IgD-negative memory B cell (primary cell): ENCODE measurements around the gene SYMPK. TPM values are rescaled to one million over a fixed set of nuclear protein-coding genes. Genes with fewer than 3 reads are reported as not detected.
A peak's percentile ranks its signal among the peaks of the same experiment; 100 is the strongest.

ENCODE experiments used
- H3K27ac Mint-ChIP-seq, 3 donors: one replicate each; pipeline ENCODE4 v1.8.0; 2020 to 2022; ENCODE audit warnings: mild to moderate bottlenecking in 3 of 3, mixed read lengths in 3 of 3, moderate library complexity in 1 of 3
- H3K27me3 Mint-ChIP-seq: one replicate; pipeline ENCODE4 v1.8.0; 2021; ENCODE audit warnings: mixed read lengths
- H3K36me3 Mint-ChIP-seq: one replicate; pipeline ENCODE4 v1.8.0; 2020; ENCODE audit warnings: mild to moderate bottlenecking, mixed read lengths
- H3K4me1 Mint-ChIP-seq, 3 donors: one replicate each; pipeline ENCODE4 v1.8.0; 2020 to 2022; ENCODE audit warnings: mixed read lengths in 3 of 3, mild to moderate bottlenecking in 1 of 3
- H3K4me3 Mint-ChIP-seq, 4 donors: one replicate each; pipeline ENCODE4 v1.8.0; 2020 to 2022; ENCODE audit warnings: mild to moderate bottlenecking in 4 of 4, mixed read lengths in 4 of 4, moderate library complexity in 3 of 4
- H3K9me3 Mint-ChIP-seq, 3 donors: one replicate each; pipeline ENCODE4 v1.8.0; 2020 to 2021; ENCODE audit warnings: mixed read lengths in 3 of 3, mild to moderate bottlenecking in 1 of 3
- polyA plus RNA-seq: library from polyadenylated mRNA; unstranded; fragments of 300-500 nt; fragmentation: Illumina TruSeq; gene quantifications from one replicate; pipeline ENCODE4 v1.2.3, GENCODE V29; 2021

SYMPK gene
- polyA plus RNA-seq, 1 donor from 2014 or later, result 26.8 TPM

- Mint-ChIP-seq H3K9me3 (peaks cover 0 to 2% (median 0%) of the 10 kb centered on the region in 3 donors), H3K4me3 (peak overlapping the region in 2 of 4 donors; percentile 39 to 68), H3K36me3 (peaks cover 2% of the 10 kb centered on the region), H3K27me3 (peaks cover 16% of the 10 kb centered on the region), H3K4me1 (peaks cover 14 to 20% (median 14%) of the 10 kb centered on the region in 3 donors), H3K27ac (no peak overlapping the region)
Observed at GRCh38 chr19:45865269-45865948, 2.5 kb upstream of the SYMPK start.

DNA sequence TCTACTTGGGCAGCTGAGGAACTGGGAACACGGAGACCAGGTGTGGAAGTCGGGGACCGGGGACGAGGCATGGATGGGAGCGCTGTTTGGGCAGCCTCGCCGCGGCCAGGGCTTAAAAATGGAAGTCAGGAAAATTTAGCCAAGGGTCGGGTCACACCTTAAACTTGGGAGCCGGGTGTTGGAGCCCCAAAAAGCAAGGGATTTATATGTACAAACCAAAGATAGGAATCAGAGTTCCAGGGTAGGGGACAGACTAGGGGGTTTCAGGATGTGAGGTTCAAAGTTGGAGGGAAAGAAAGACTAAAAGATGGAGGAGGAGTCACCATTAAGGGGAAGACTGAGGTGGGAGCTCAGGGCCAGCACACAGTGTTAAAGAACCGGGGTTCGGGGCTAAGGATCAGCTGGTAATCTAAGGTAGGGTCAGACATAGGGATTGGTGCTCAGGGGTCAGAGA, 1.7 kb upstream of the SYMPK start:
- Mint-ChIP-seq H3K9me3 (peaks cover 0 to 2% (median 0%) of the 10 kb centered on the region in 3 donors), H3K4me1 (peaks cover 14 to 20% (median 14%) of the 10 kb centered on the region in 3 donors), H3K4me3 (peak overlapping the region in 3 of 4 donors; percentile 48 to 84 (median 58)), H3K27ac (no peak overlapping the region), H3K36me3 (peaks cover 2% of the 10 kb centered on the region), H3K27me3 (peaks cover 16% of the 10 kb centered on the region)

DNA sequence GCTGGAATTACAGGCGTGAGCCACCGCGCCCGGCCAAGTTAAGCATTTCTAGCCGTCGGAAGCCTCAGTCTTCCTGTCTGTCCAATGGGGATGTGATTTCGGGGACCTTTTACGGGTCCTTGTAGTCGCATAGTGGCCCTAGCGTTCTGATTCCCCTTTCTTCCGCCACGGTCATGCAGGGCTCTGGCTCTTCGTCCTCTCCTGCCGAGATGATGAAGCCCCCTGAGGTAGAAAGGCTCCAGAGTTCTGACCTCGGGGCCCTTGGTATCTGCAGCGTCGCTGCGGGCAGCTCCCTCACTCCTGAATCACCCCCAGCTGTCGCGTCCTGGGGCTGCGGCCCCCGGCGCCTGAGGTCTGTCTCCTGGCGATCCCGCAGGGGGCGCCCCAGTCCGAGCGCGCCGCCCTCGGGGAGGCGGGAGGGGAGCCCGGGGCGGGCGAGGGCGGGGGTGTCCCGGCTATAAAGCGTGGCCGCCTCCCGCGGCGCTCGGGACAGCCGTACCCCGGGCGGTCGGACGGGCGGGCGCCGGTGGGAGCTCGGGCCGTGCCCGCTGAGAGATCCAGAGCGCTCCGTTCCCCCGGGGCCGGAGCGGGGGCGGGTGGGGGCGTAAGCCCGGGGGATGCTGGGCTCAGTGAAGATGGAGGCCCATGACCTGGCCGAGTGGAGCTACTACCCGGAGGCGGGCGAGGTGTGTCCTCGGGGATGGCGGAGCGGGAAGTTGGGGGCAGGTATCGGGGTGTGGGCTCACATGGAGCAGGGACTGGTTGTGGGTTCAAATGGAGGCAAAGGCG, 1.1 kb upstream of the SYMPK start, which contains the start of gene FOXA3:
Gene FOXA3, plus strand, starts transcription at position 487 of the 789 bp plus-strand sequence. Its CDS starts 131 bp downstream, at position 618.
- peaks cover 2% of the 10 kb centered on the region for H3K36me3 Mint-ChIP-seq
- H3K27me3 Mint-ChIP-seq, result peaks cover 16% of the 10 kb centered on the region
- peaks cover 14 to 22% (median 14%) of the 10 kb centered on the region in 3 donors for H3K4me1 Mint-ChIP-seq
- H3K9me3 Mint-ChIP-seq, result peaks cover 0 to 2% (median 0%) of the 10 kb centered on the region in 3 donors
- peak within 1 kb of the TSS; percentile 79 to 98 (median 80) for H3K27ac Mint-ChIP-seq
- H3K4me3 Mint-ChIP-seq, result peak within 1 kb of the TSS; percentile 89 to 99 (median 94)

DNA sequence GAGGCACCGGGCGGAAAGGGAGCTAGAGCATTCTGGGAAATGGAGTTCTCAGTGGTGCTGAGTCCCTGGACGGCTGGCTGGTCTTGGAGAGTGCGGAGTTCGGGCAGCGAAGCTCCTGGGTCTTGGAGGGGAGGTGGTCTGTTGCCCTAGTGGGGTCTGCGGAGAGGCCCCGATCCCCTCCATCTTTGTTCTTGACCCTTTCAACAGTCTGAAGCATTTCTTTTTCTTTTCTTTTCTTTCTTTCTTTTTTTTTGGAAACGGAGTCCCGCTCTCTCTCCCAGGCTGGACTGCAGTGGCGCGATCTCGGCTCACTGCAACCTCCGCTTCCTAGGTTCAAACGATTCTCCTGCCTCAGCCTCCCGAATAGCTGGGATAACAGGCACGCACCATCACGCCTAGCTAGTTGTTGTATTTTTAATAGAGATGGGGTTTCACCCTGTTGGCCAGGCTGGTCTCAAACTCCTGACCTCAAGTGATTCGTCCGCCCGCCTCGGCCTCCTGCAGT, 440 bp upstream of the SYMPK start:
- peaks cover 16% of the 10 kb centered on the region for H3K27me3 Mint-ChIP-seq
- H3K9me3 Mint-ChIP-seq, result peaks cover 0 to 2% (median 0%) of the 10 kb centered on the region in 3 donors
- peaks cover 2% of the 10 kb centered on the region for H3K36me3 Mint-ChIP-seq
- peaks cover 14 to 22% (median 14%) of the 10 kb centered on the region in 3 donors for H3K4me1 Mint-ChIP-seq
- H3K27ac Mint-ChIP-seq, result peak overlapping the region; percentile 79 to 98 (median 80)
- peak overlapping the region; percentile 89 to 99 (median 94) for H3K4me3 Mint-ChIP-seq

GRCh38 chr19:45862271-45862563, 730 bp downstream of the SYMPK start:
- H3K4me1 Mint-ChIP-seq, result peaks cover 18 to 22% (median 18%) of the 10 kb centered on the region in 3 donors
- H3K9me3 Mint-ChIP-seq, result peaks cover 0 to 2% (median 0%) of the 10 kb centered on the region in 3 donors
- peak overlapping the region; percentile 79 to 98 (median 80) for H3K27ac Mint-ChIP-seq
- H3K27me3 Mint-ChIP-seq, result peaks cover 16% of the 10 kb centered on the region
- no peaks in the 10 kb centered on the region for H3K36me3 Mint-ChIP-seq
- H3K4me3 Mint-ChIP-seq, result peak overlapping the region; percentile 89 to 99 (median 94)

- Mint-ChIP-seq H3K4me3 (peak overlapping the region; percentile 89 to 99 (median 94)), H3K27me3 (peaks cover 16% of the 10 kb centered on the region), H3K36me3 (peaks cover under 1% of the 10 kb centered on the region), H3K27ac (peak overlapping the region; percentile 79 to 98 (median 80)), H3K9me3 (peaks cover 0 to 2% (median 0%) of the 10 kb centered on the region in 3 donors), H3K4me1 (peaks cover 18 to 22% (median 22%) of the 10 kb centered on the region in 3 donors)
Observed at GRCh38 chr19:45860359-45861259, 2.3 kb downstream of the SYMPK start.

- H3K9me3 Mint-ChIP-seq, result no peaks in the 10 kb centered on the region
- peak overlapping the region in 2 of 3 donors; percentile 23 to 74 for H3K27ac Mint-ChIP-seq
- H3K36me3 Mint-ChIP-seq, result peaks cover 8% of the 10 kb centered on the region
Observed at GRCh38 chr19:45854167-45854778, 8.7 kb downstream of the SYMPK start.

GRCh38 chr19:45852983-45853382, 10.0 kb downstream of the SYMPK start:
- H3K27me3 Mint-ChIP-seq, result no peaks in the 10 kb centered on the region
- H3K27ac Mint-ChIP-seq, result no peak overlapping the region
- H3K36me3 Mint-ChIP-seq, result peaks cover 8% of the 10 kb centered on the region
- H3K4me1 Mint-ChIP-seq, result peaks cover 0 to 4% (median 2%) of the 10 kb centered on the region in 3 donors
- H3K9me3 Mint-ChIP-seq, result no peaks in the 10 kb centered on the region
- H3K4me3 Mint-ChIP-seq, result no peak overlapping the region

More at GRCh38 chr19:45854167-45854778, 8.7 kb downstream of the SYMPK start:
- Mint-ChIP-seq H3K4me1 (peaks cover 0 to 8% (median 6%) of the 10 kb centered on the region in 3 donors), H3K27me3 (no peaks in the 10 kb centered on the region), H3K4me3 (no peak overlapping the region)

DNA sequence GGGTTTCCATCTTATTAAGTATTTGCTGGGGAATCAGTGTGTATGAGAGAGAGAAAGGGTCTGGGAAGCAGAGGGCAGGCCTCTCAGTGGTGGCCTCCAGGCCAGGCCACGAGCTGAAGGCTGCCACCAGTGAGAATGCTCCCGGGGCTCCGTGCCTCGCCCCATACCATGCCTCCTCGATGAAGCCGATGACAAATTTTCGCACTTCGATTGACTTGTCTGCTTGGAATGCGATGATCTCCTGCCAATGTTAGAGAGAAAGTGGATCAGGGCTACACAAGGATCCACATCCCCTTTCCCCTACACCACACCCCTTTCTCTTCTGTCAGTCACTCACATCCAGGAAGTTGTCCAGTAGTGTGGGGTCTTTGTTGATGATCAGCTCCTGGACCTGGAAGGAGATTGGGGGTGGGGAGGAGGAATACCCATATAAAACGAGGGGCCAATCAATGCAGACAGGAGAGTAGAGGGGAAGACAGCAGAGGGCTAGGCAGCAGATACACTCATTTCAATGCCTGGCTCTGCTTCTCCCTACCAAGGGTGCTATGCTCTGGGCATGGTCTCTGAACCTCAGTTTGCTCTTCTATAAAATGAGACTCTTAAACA, 10.7 kb downstream of the SYMPK start:
- H3K27me3 Mint-ChIP-seq, result no peaks in the 10 kb centered on the region
- H3K9me3 Mint-ChIP-seq, result no peaks in the 10 kb centered on the region
- H3K4me3 Mint-ChIP-seq, result no peak overlapping the region
- peaks cover 8% of the 10 kb centered on the region for H3K36me3 Mint-ChIP-seq
- no peak overlapping the region for H3K27ac Mint-ChIP-seq
- H3K4me1 Mint-ChIP-seq, result peaks cover 0 to 4% (median 1%) of the 10 kb centered on the region in 3 donors

DNA sequence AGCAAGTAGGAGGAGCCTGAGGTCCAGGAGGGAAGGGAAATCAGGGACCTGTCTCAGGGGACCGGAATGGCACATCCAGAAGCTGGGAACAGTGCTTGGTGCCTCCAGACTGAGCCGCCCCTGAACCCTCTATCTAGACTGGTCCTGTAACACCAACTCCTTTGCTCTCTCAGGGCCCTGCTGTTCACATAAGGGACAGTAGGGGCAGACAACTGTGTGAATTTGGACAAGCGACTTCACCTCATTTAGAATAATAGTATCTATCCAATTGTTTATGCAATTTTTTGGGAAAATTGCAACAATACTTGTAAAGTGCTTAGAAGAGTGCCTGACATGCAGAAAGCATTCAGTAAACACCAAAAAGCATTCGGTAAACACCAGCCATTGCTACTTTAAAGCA, 14.0 kb downstream of the SYMPK start:
- no peak overlapping the region for H3K4me3 Mint-ChIP-seq
- no peaks in the 10 kb centered on the region for H3K9me3 Mint-ChIP-seq
- H3K36me3 Mint-ChIP-seq, result peaks cover 10% of the 10 kb centered on the region
- H3K27ac Mint-ChIP-seq, result no peak overlapping the region
- H3K4me1 Mint-ChIP-seq, result peaks cover 0 to 2% (median 0%) of the 10 kb centered on the region in 3 donors
- H3K27me3 Mint-ChIP-seq, result no peaks in the 10 kb centered on the region

GRCh38 chr19:45847663-45848062, 15.3 kb downstream of the SYMPK start:
- Mint-ChIP-seq H3K9me3 (no peaks in the 10 kb centered on the region), H3K27me3 (no peaks in the 10 kb centered on the region), H3K36me3 (peaks cover 10% of the 10 kb centered on the region), H3K4me1 (peaks cover 0 to 2% (median 0%) of the 10 kb centered on the region in 3 donors), H3K4me3 (no peak overlapping the region), H3K27ac (no peak overlapping the region)

- Mint-ChIP-seq H3K9me3 (no peaks in the 10 kb centered on the region), H3K27ac (no peak overlapping the region), H3K4me3 (no peak overlapping the region), H3K36me3 (peaks cover 16% of the 10 kb centered on the region), H3K4me1 (peaks cover 0 to 2% (median 2%) of the 10 kb centered on the region in 3 donors), H3K27me3 (no peaks in the 10 kb centered on the region)
Observed at GRCh38 chr19:45842198-45842597, 20.7 kb downstream of the SYMPK start.

- H3K27me3 Mint-ChIP-seq, result no peaks in the 10 kb centered on the region
- no peaks in the 10 kb centered on the region for H3K4me1 Mint-ChIP-seq
- H3K27ac Mint-ChIP-seq, result no peak overlapping the region
- peaks cover 8% of the 10 kb centered on the region for H3K36me3 Mint-ChIP-seq
- H3K4me3 Mint-ChIP-seq, result no peak overlapping the region
- no peaks in the 10 kb centered on the region for H3K9me3 Mint-ChIP-seq
Observed at GRCh38 chr19:45834970-45835369, 28.0 kb downstream of the SYMPK start.
